Activated CD4-positive, alpha-beta T cell treated with anti-CD3 and anti-CD28 coated beads, Interleukin-2, amount 50 U/mL, for 24 hours (primary cell): Measurements from ENCODE around the gene OSBPL3.

ENCODE experiments used
- DNase-seq, 2 donors: peaks; one replicate each; pipeline ENCODE4 v3.0.0-alpha.2; 2020; ENCODE audit warnings: low read depth in 1 of 2, low spot score in 1 of 2

OSBPL3 gene

DNA sequence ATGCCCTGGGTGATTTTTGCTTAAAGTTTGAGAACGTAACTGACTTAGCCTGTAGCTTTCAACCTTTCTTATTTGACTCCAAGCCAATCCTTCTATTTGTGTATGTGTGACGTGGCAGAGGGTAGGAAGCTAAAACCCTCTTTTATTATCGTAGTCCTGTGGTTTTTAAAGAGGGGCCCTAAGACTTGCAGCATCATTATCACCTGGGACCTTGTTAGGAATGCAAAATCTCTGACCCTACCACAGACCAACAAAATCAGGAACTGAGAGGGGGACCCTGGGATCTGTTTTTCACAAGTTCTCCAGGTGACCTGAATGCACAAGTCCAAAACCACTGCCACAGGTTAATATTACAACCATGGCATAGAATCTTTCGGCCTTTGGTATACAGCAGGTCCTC, 80.1 kb downstream of the OSBPL3 start:
- no peak for DNase-seq

DNA sequence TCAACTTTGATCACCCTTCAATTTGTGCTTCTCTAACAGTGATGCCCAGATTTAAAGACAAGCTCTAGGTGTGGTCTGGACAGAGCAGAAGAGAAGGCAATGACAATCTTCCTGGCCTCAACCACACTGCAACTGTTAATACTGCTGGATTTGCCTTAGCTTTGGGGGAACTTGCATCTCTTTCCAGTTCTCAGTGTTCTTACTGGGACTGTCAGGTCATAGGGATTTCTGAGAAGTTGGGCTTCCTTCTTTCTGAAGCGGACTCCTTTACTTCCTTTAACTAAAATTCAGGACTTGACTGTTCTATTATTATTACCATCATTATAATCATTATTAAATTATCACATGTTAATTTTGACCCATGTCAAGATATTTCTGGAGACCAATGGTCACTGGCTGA, 80.8 kb downstream of the OSBPL3 start:
- DNase-seq = no peak

DNA sequence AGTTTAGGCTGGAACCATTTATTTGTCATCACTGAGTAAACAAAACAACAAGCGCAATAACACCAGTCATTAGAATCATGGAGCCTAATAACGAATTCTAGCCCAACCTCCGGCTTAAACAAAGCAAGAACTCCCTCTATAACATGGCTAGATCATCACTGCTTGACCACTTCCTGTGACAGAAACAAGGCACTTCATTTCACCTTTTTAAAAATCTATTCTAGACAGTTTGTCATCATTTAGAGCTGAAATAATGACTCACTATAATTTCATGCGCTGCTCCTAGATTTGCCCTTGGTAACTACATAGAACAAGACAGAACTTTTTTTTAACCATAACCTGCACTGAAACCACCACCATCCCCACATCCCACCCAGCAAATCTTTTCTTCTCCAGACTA, 81.3 kb downstream of the OSBPL3 start:
- no peak for DNase-seq

GRCh38 chr7:24896031-24896501, 83.9 kb downstream of the OSBPL3 start:
- DNase-seq = no peak

DNA sequence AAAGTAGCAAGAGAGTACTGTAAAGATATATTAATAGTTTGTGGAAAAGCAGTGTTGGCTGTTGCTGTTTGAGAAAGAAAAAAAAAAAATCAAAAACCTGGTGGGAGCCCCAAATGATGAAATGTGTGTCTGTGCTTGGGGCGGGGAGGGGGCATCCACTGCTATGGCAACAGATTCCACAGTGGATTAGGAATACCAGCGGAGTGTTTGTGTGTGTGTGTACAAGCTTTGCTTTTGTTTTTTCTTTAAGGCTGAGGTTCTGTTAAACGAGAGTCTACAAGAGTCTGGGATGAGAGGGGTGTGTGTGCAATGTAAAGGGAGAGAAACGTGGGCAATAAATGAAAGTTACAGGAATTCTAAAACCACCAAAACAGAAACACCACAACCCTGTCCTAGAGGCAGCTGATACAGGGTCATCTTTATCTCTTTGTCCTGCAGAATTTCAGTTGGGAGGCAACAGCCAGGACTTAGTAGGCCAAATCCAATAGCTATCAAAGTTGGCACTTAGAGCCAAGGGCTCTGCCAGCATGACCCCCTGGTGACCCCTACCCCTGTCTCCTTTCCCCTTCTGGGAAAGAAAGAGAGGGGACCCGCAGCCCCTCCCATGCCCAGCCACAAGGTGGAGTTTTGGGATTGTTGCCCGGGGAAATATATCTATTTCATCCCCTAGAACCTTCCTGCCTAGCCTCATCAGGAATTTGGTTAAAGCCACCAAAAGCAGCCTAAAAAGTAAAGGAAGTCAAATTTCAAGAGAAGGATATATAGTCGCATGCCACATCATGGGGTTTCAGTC, 85.4 kb downstream of the OSBPL3 start:
- DNase-seq = no peak

DNA sequence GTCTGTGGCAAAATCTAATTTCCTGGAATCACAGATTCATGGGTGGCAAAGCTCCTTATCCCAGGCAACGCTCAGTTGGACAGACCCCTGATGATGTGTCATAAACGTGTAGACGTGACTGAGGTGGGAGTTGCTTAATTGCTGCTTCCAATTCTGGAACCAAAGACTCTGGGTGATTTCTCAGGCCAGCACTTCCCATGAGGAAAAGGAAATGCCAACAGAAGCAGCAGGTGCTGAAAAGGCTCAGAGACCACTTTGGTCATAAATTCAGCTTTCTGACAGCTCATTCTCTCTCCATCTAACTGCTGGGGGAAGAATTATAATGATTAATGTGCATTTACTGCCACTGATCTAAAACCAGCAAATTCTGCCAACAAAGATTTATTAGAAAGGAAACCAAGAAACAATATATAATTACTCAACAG, 88.7 kb downstream of the OSBPL3 start:
- no peak for DNase-seq

DNA sequence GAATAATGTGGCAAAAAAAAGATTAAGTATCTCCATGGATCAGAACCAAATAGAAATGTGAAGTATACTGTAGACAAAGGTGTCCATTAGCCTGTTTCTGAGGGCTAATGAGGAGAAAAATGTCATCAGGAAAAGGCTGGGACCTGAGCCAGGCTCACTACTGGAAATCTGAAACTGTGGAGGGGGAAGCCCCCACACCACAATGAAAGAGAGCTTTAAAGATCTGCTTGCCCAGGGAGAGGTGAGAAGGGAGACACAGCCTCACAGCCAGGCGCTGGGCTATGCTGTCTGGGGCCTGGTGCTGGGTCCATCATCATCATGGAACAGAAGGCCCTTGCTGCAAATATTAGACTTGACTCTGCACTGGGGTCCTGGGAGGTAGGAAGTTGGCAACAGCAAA, 90.4 kb downstream of the OSBPL3 start:
- DNase-seq = no peak

- DNase-seq = no peak
Observed at GRCh38 chr7:24888653-24889052, 91.3 kb downstream of the OSBPL3 start.

DNA sequence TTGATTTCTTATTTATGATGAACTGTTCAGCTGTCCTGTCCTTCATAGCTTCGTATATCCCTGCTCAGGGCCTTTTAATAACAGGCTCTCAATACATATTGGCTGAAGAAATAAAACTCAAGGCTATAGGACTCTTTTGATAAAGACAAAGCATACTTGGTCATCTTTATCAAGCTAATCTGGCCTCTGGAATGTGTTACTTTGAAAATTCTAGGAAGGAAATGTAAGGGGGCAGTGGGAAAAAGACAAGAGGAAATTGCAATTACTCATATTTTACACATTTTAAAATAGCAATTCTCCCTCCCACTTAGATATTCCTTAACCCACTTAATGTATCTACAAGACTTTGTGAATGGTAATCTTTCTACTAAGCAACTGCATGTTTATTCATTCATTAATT, 94.3 kb downstream of the OSBPL3 start:
- DNase-seq = no peak

DNA sequence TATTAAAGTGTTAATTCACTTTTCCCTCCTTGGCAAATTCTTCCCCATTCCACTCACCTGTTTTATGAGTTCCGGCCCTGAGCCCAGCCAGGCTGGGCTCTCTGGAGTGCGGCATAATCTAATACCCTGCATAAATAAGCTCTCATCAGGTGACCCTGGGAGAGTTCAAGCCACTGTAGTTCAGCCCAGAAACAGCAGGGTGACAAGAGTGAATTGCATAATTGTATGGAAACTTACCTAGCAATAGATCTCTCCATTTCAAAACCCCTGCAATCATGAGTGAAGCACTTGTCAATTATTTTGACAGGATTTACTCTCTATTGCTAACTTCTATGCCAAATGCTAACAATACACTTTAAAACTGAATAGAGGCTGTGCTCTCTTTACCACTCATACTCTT, 94.7 kb downstream of the OSBPL3 start:
- DNase-seq = no peak

DNA sequence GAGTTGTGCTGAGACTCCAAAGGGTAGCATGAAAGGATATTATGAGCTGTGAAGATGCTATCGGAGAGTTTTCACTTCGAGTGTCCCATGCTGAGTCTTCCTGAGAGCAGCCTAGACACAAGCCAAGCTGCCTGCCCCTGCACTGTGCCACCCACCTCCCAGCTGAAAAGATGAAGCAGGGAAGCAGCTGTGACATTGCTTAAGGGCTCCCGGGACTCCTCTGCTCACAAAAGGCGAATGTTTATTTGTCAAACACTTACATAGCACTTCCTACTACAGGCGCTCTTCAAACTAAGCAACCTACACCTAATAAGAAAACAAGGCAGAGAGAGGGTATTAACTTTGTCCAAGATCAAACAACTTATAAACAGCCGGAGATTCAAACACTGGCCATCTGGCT, 95.6 kb downstream of the OSBPL3 start:
- DNase-seq = no peak

DNA sequence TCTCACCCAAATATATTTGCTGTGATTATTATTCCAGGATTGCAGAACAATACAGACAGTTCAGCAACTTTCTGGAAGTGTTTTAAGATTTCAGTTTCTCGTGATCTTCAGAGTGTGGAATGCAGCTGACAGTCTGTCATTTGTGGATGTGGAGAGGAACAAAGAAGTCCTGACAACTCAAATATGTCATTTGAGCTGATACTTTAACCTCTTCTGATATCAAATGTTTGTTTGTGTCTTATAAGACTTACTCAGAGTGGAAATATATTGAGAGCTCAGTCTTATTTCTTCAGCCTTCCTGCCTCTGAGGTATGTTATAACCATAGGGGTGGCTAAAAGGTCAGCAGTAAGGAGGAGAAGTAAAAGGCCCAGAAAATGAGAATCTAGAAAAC, 96.4 kb downstream of the OSBPL3 start:
- DNase-seq = no peak

GRCh38 chr7:24882989-24883621, 96.9 kb downstream of the OSBPL3 start:
- no peak for DNase-seq

DNA sequence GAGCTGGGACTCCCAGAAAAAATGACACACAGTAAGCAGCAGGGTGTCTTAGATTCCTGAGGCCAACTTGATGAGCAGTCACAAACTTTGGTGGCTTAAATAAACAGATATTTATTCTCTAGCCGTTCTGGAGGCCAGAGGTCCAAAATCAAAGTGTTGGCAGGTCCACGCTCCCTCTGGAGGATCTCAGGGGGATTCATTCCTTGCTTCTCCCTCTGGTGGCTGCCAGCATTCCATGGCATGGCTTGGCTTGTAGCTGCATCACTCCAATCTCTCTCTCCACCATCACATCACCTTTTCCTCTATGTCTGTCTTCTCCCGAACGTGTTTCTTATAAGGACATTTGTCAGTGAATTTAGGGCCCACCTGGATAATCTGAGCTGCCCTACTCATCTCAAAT, 98.4 kb downstream of the OSBPL3 start:
- no peak for DNase-seq

- DNase-seq = no peak
Observed at GRCh38 chr7:24880886-24881285, 99.1 kb downstream of the OSBPL3 start.

- no peak for DNase-seq
Observed at GRCh38 chr7:24879291-24879690, 100.7 kb downstream of the OSBPL3 start.

DNA sequence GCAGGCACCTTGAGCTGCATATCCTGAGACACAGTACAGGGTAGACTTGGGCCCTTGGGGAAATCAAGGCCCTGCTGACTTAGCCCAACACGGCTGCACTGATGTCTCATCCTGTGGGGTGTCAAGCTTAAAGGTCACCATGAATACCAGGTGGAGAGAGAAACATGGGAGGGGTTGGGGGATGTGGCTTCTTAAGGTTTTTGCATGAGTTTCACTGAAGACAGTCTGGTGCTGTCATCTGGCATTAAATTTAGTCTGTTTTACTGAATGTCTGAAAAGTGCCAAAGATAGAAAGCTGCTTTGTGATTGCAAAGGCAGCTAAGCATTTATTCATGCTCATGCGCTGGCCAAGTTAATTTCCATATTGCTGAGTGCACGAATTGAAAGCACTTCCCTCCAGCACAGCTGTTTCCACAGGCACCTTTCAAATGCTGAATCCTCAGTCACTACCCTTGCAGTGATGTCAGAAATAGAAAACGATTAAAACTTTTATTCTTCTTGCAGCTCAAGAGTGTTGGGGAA, 102.1 kb downstream of the OSBPL3 start:
- peak in 1 of 2 donors; percentile 42 for DNase-seq

- no peak for DNase-seq
Observed at GRCh38 chr7:24874791-24875190, 105.2 kb downstream of the OSBPL3 start.

GRCh38 chr7:24873944-24874343, 106.0 kb downstream of the OSBPL3 start:
- no peak for DNase-seq

DNA sequence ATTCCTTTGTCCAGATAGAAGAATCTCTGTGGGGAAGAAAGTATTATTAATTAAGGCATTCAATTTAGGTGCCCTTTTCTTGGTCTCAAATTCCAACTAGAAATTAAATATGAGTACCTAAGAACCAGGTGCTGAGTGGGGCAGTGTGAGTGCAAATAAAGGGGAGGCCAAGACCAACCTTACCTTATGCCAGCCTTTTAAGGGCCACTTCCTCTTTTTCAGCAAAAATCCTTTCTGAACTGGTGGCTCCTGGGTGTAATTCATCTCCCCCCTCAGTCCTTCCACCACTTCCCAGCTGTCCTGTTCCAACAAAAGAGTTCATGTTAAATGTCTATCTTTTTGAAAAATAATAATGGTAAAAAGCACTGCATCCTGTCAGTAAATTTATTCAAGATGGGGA, 108.2 kb downstream of the OSBPL3 start:
- DNase-seq = no peak

DNA sequence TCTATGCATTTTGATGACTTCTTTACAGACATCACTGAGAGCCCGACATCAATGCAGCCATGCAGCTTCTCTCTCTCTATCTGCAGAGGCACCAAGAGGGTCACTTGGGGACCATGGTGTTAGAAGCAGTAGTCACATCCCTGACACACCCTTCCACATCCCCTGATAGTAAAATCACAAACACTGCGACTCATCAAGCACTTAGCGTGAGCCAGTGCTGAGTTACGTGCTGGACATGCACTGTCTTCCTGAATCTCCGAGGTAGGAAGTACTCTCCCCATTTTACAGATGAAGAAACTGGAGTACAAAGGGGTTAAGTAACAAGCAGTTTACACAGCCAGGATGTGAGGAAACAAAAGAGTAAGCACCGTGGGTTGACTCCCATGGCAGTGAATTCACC, 109.2 kb downstream of the OSBPL3 start:
- no peak for DNase-seq

- DNase-seq = no peak
Observed at GRCh38 chr7:24869572-24869971, 110.4 kb downstream of the OSBPL3 start.

DNA sequence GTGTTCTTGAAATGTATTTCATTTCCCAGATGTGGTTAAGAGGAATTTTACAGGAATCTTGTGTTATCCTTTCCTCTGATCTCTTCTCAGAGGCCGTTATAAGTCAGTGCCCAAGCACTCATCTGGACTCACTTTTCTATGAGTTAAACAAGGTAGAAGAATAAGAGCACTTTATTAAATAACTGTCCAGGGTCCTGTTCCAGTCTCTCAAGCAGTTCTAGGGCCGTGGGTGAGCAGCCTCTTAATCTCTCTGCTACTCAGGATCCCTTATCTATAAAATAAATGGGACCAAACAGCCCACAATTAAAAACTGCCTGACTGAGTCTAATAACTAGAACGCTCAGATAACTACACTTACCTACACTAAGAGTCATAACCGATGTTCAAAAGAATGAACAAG, 111.2 kb downstream of the OSBPL3 start:
- DNase-seq = no peak
